Fibroblast of lung (primary cell): ENCODE measurements around the gene TMPRSS11A. TPM values are rescaled to one million over a fixed set of nuclear protein-coding genes. Genes with fewer than 3 reads are reported as not detected.

Experiments
- DNase-seq, 2 donors: peaks; one replicate each; pipeline versions ENCODE4 v3.0.0 to v3.0.0-alpha.2; 2010; ENCODE audit warnings: low read depth in 2 of 2
- H2AFZ ChIP-seq: 2 replicates; pipeline ENCODE4 v1.5.1; 2012; ENCODE audit warnings: low read length, control low read depth, inconsistent platforms
- H3K27ac ChIP-seq: 2 replicates; pipeline ENCODE4 v1.5.1; 2011; ENCODE audit warnings: low read length, control low read depth; ENCODE audit not compliant: insufficient read depth
- H3K27me3 ChIP-seq: 2 replicates; pipeline ENCODE4 v1.5.1; 2011; ENCODE audit warnings: mild to moderate bottlenecking, low read length; ENCODE audit not compliant: control insufficient read depth, insufficient read depth
- H3K36me3 ChIP-seq: 2 replicates; pipeline ENCODE4 v1.5.1; 2011; ENCODE audit warnings: low read length; ENCODE audit not compliant: control insufficient read depth, insufficient read depth
- H3K4me1 ChIP-seq: 2 replicates; pipeline ENCODE4 v1.5.1; 2011; ENCODE audit warnings: low read length; ENCODE audit not compliant: control insufficient read depth, insufficient read depth; ENCODE audit errors: extremely low read depth
- H3K4me2 ChIP-seq: 2 replicates; pipeline ENCODE4 v1.5.1; 2011; ENCODE audit warnings: low read length, control low read depth; ENCODE audit not compliant: insufficient read depth; ENCODE audit errors: extremely low read depth
- H3K4me3 ChIP-seq, 4 experiments: fragments of 200-600 bp in 1 of 4; sonication (generic) in 1 of 4; replicated peaks in 1 of 4; 2 replicates each; pipeline ENCODE4 v1.5.1; 2011 to 2016; ENCODE audit warnings: low read length in 4 of 4, low read depth in 3 of 4, mild to moderate bottlenecking in 3 of 4, control low read depth in 2 of 4, inconsistent platforms in 1 of 4, mixed read lengths in 1 of 4; ENCODE audit not compliant: insufficient read depth in 1 of 4; ENCODE audit errors: control extremely low read depth in 1 of 4
- H3K79me2 ChIP-seq: 2 replicates; pipeline ENCODE4 v1.5.1; 2012; ENCODE audit warnings: mild to moderate bottlenecking, low read length, inconsistent platforms; ENCODE audit not compliant: control insufficient read depth, insufficient read depth
- H3K9ac ChIP-seq: 2 replicates; pipeline ENCODE4 v1.5.1; 2011; ENCODE audit warnings: mild to moderate bottlenecking, low read length, control low read depth; ENCODE audit not compliant: insufficient read depth
- H3K9me3 ChIP-seq: 2 replicates; pipeline ENCODE4 v1.5.1; 2012; ENCODE audit warnings: low read depth, low read length; ENCODE audit not compliant: control insufficient read depth, insufficient read depth
- H4K20me1 ChIP-seq: 2 replicates; pipeline ENCODE4 v1.5.1; 2011; ENCODE audit warnings: low read length; ENCODE audit not compliant: control insufficient read depth, insufficient read depth; ENCODE audit errors: extremely low read depth
- CTCF ChIP-seq, 2 donors: IDR thresholded peaks in 1 of 2; conservative IDR thresholded peaks in 1 of 2; 1 replicate in 1 of 2; 2 replicates in 1 of 2; pipeline ENCODE4 v1.5.1; 2011 to 2012; ENCODE audit warnings: low read length in 2 of 2, control low read depth in 1 of 2, inconsistent platforms in 1 of 2, low read depth in 1 of 2, mild to moderate bottlenecking in 1 of 2
- EZH2 ChIP-seq: IDR thresholded peaks from 2 replicates; pipeline ENCODE4 v1.5.1; 2012; ENCODE audit warnings: low read length, control low read depth, mild to moderate bottlenecking; ENCODE audit errors: missing control alignments
- polyA plus RNA-seq, 2 donors: library from polyadenylated mRNA; depleted of rRNA in 1 of 2; stranded (reverse) in 1 of 2; unstranded in 1 of 2; fragments of >200 nt; gene quantifications; 2 replicates each; pipeline ENCODE4 v1.2.1, GENCODE V29; 2011 to 2012; ENCODE audit warnings: missing spikeins in 1 of 2
- total RNA-seq: library from RNA; depleted of rRNA; stranded (reverse); fragments of >200 nt; gene quantifications from 2 replicates; pipeline ENCODE4 v1.2.1, GENCODE V29; 2014

Gene TMPRSS11A
- total and polyA plus RNA-seq, 2 donors (not counting 1 experiment from before 2014, with no cell fraction given): not detected

GRCh38 chr4:67912080-67912479, 51.2 kb downstream of the TMPRSS11A start:
- Histone ChIP-seq H3K9ac (no peak overlapping the region), H3K4me3 (no peak overlapping the region), H3K79me2 (no peaks in the 10 kb centered on the region), H3K4me1 (no peaks in the 10 kb centered on the region), H3K9me3 (no peaks in the 10 kb centered on the region), H3K4me2 (no peak overlapping the region), H3K36me3 (no peaks in the 10 kb centered on the region), H4K20me1 (no peaks in the 10 kb centered on the region), H3K27me3 (no peaks in the 10 kb centered on the region), H2AFZ (no peak overlapping the region), H3K27ac (no peak overlapping the region)
- TF ChIP-seq CTCF (conservative IDR thresholded peaks at IDR 0.05 in 1 of 2, IDR thresholded peaks at IDR 0.05 in 1 of 2; ENCODE audit: low read depth in 1 of 2, low read length in 2 of 2) (no peak), EZH2 (no peak)
- DNase-seq: no peak

GRCh38 chr4:67911638-67912037, 51.7 kb downstream of the TMPRSS11A start:
- no peak overlapping the region for H2AFZ ChIP-seq
- no peak overlapping the region for H3K4me3 ChIP-seq
- H3K27ac ChIP-seq: no peak overlapping the region
- H3K9ac ChIP-seq: no peak overlapping the region
- H3K36me3 ChIP-seq: no peaks in the 10 kb centered on the region
- no peak overlapping the region for H3K4me2 ChIP-seq
- TF ChIP-seq CTCF (conservative IDR thresholded peaks at IDR 0.05 in 1 of 2, IDR thresholded peaks at IDR 0.05 in 1 of 2; ENCODE audit: low read depth in 1 of 2, low read length in 2 of 2) (no peak), EZH2 (no peak)
- H3K4me1 ChIP-seq: no peaks in the 10 kb centered on the region
- H4K20me1 ChIP-seq: no peaks in the 10 kb centered on the region
- H3K79me2 ChIP-seq: no peaks in the 10 kb centered on the region
- H3K27me3 ChIP-seq: no peaks in the 10 kb centered on the region
- no peaks in the 10 kb centered on the region for H3K9me3 ChIP-seq
- DNase-seq: no peak

- H3K9ac ChIP-seq: no peak overlapping the region
- H3K9me3 ChIP-seq: no peaks in the 10 kb centered on the region
- no peak overlapping the region for H3K27ac ChIP-seq
- H4K20me1 ChIP-seq: no peaks in the 10 kb centered on the region
- DNase-seq: no peak
- no peaks in the 10 kb centered on the region for H3K79me2 ChIP-seq
- no peak overlapping the region for H2AFZ ChIP-seq
- no peaks in the 10 kb centered on the region for H3K27me3 ChIP-seq
- no peak for TF ChIP-seq EZH2
- no peaks in the 10 kb centered on the region for H3K4me1 ChIP-seq
- H3K4me2 ChIP-seq: no peak overlapping the region
- no peaks in the 10 kb centered on the region for H3K36me3 ChIP-seq
- H3K4me3 ChIP-seq: no peak overlapping the region
Observed at GRCh38 chr4:67911141-67911540, 52.2 kb downstream of the TMPRSS11A start.
